Mesothelial cell of epicardium (in vitro differentiated cells): Measurements from ENCODE around the gene FGD3. TPM values are rescaled to one million over a fixed set of nuclear protein-coding genes. Genes with fewer than 3 reads are reported as not detected.

Experiments used
- DNase-seq, 2 experiments: peaks; one replicate each; pipeline ENCODE4 v3.0.0; 2021; ENCODE audit warnings: low spot score in 2 of 2; ENCODE audit not compliant: unreplicated experiment in 2 of 2
- H3K27ac Mint-ChIP-seq: 2 replicates; pipeline ENCODE4 v1.8.0; 2021; ENCODE audit warnings: mixed read lengths
- H3K27me3 Mint-ChIP-seq: 2 replicates; pipeline ENCODE4 v1.8.0; 2021; ENCODE audit warnings: low read depth, mixed read lengths
- H3K36me3 Mint-ChIP-seq: 2 replicates; pipeline ENCODE4 v1.8.0; 2021; ENCODE audit warnings: mixed read lengths
- H3K4me1 Mint-ChIP-seq: 2 replicates; pipeline ENCODE4 v1.8.0; 2021; ENCODE audit warnings: mixed read lengths
- H3K4me3 Mint-ChIP-seq: 2 replicates; pipeline ENCODE4 v1.8.0; 2021; ENCODE audit warnings: mild to moderate bottlenecking, moderate library complexity, mixed read lengths
- H3K9me3 Mint-ChIP-seq: 2 replicates; pipeline ENCODE4 v1.8.0; 2021; ENCODE audit warnings: mixed read lengths
- CTCF ChIP-seq: fragments of 200-600 bp; sonication (generic); IDR thresholded peaks from one replicate; pipeline ENCODE4 v1.5.0; 2021; ENCODE audit warnings: antibody characterized with exemption; ENCODE audit not compliant: unreplicated experiment
- total RNA-seq: library from RNA; stranded (reverse); gene quantifications from 3 replicates; pipeline ENCODE4 v1.2.1, GENCODE V29; 2021

Gene FGD3
- total RNA-seq, 1 donor from 2014 or later = 36.3 TPM

GRCh38 chr9:93059011-93059714 is 111.8 kb downstream of the FGD3 start:
- H3K4me1 Mint-ChIP-seq = peaks cover 7% of the 10 kb centered on the region
- H3K4me3 Mint-ChIP-seq = peak overlapping the region; percentile 58
- DNase-seq = no peak
- H3K27ac Mint-ChIP-seq = no peak overlapping the region
- no peaks in the 10 kb centered on the region for H3K36me3 Mint-ChIP-seq
- TF ChIP-seq CTCF = no peak
- peaks cover 3% of the 10 kb centered on the region for H3K27me3 Mint-ChIP-seq
- H3K9me3 Mint-ChIP-seq = no peaks in the 10 kb centered on the region

DNA sequence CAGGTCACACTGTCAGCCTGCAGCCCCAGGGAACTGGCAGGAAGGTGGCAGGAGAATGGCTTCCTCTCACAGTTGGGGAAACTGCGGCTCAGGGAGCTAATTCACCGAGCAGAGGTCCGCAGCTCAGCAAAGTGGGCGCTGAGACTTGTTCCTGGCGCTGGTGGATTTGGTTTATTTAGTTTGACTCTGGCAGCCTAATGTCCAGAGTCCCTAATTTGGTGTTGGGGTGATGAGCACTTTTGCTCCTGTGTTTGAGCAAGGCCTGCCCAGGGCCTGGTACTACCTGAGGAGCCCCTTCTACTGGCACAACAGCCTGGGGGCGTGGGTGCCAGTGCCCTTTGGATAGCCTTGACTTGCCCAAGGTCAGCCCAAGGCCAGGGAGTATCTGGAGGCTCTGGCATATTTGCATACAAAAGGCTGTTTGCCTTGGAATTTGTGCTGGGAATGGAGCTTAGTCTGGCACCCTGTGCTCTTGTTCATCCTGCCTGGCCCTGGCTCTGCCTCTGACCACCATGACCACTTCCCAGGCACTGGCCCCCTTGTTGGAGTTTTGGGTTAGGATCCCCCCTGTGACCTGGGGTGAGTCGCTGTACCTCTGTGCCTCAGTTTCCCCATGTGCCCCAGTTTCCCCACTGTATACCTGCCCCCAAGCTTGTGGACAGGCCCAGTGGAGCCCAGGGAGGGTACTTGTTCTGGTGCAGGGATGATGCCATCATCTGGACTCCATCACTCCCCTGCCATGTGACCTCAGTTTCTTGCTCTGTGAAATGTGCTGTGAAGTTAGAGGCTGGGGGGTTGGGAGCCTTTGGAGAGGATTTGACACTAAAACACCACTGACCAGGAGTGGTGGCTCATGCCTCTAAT is 112.6 kb downstream of the FGD3 start:
- no peak for TF ChIP-seq CTCF
- no peak for DNase-seq
- Mint-ChIP-seq H3K27me3 (peaks cover 3% of the 10 kb centered on the region), H3K27ac (no peak overlapping the region), H3K36me3 (no peaks in the 10 kb centered on the region), H3K4me1 (peaks cover 13% of the 10 kb centered on the region), H3K9me3 (no peaks in the 10 kb centered on the region), H3K4me3 (peak overlapping the region; percentile 58)

DNA sequence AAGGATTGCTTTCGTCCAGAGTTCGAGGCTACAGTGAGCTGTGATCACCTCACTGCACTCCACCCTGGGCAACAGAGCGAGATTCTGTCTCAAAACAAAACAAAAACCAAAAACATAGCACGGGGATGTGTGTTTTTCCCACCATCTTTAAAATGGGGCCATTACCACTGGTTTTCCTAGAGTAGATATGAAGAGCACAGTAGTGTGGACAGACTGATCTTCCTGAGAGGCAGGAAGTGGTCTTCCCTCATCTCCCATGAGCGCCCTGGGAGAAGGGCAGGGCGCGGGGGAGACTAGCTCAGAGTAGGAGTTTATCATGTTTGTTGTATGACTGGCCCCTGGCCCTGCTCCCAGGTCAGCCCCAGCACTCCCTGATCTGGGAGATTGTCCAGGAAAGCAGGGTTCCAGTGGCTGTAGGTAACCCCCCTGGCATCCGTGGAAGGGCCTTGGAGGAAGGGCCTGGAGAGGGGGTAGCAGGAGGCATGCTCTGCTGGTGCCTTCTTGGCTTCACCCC is 113.5 kb downstream of the FGD3 start:
- TF ChIP-seq CTCF = no peak

GRCh38 chr9:93061260-93061751 is 114.0 kb downstream of the FGD3 start:
- Mint-ChIP-seq H3K4me1 (peaks cover 17% of the 10 kb centered on the region), H3K9me3 (no peaks in the 10 kb centered on the region), H3K4me3 (no peak overlapping the region), H3K27ac (no peak overlapping the region), H3K36me3 (no peaks in the 10 kb centered on the region), H3K27me3 (peaks cover 3% of the 10 kb centered on the region)
- no peak for DNase-seq
- TF ChIP-seq CTCF = no peak

More for the DNA sequence above, 113.5 kb downstream of the FGD3 start:
- DNase-seq = no peak
- H3K27ac Mint-ChIP-seq = no peak overlapping the region
- H3K36me3 Mint-ChIP-seq = no peaks in the 10 kb centered on the region
- H3K27me3 Mint-ChIP-seq = peaks cover 3% of the 10 kb centered on the region
- H3K9me3 Mint-ChIP-seq = no peaks in the 10 kb centered on the region
- peaks cover 17% of the 10 kb centered on the region for H3K4me1 Mint-ChIP-seq
- no peak overlapping the region for H3K4me3 Mint-ChIP-seq

DNA sequence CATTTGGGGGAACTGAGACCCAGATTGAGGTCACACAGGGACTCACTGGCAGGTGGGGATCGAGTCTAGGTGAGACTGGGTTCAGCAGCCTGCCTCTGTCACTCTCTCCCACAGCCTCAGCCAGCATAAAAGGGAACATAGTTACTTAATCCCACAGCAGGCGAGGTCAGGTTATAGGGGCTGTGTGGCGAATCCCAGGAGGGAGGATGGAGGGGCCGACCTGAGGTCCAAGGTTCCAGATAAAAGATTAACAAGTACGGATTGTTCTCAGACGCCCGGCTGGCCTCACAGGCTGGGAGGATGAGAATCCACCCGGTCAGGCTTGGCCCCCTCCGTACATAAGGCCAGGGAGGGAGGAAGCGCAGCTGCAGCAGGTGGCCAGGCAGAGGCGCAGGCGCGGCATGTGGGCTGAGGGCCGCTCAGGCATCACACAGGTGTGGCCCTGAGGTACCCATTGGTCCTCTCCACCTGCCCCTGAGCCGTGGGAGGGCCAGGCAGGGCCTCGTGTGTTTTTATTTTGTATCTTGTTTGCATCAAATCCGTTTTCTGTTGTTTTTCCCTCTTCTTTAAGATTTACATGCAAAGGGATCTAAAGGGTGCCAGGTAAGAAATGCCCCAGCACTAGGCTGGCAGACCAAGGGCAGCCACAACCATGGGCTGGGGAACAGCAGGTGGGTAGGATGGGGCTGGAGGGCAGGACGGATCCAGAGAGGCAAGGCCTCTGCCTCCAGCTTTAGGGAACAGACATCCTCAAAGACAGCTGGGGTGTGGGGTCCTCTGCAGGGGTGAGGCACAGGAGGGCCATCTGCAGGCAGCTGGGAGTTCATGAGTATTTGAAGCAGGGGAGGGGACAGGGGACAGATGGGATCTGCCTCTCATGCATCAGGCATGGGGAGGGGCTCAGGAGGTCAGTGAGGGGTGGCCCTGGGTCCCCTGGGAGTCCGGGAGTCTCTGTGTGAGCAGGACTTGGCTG is 114.8 kb downstream of the FGD3 start:
- H3K9me3 Mint-ChIP-seq = no peaks in the 10 kb centered on the region
- no peak for DNase-seq
- H3K4me1 Mint-ChIP-seq = peaks cover 17% of the 10 kb centered on the region
- peaks cover 3% of the 10 kb centered on the region for H3K27me3 Mint-ChIP-seq
- H3K4me3 Mint-ChIP-seq = no peak overlapping the region
- no peak for TF ChIP-seq CTCF
- H3K36me3 Mint-ChIP-seq = no peaks in the 10 kb centered on the region
- H3K27ac Mint-ChIP-seq = no peak overlapping the region
